Suppressor macrophage (primary cell): ENCODE data around the gene SPAG7.

Experiments
- DNase-seq, 4 experiments: peaks; one replicate each; pipeline ENCODE4 v3.0.0-alpha.2; 2020 to 2022

The SPAG7 gene

DNA sequence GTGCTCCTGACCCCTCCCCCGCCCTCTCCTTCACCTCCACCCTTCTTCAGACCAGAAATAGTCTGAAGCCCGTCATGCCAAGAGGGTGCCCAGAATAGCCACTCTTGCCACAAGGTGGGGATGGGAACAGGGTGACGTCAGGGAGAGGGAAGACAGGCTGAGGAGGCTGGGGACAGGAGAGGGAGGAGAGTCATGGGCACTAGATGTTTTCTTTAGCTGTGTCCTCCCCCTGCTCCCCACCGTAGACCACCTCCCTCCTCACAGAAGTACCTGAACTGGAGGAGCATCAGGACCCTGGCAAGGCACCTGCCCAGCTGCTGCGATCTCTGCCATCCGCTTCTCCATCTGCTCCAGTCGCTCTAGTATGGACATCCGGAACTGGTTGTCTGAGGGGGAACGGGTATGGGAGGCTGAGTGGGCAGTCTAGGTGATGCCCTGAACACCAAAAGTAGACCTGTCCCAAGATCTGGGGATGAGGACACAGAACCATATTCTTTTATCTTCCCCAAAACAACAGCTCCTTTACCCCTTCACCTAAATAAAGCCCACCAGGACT, 6.6 kb upstream of the SPAG7 start:
- peak in 1 of 4 experiments; percentile 12 for DNase-seq

DNA sequence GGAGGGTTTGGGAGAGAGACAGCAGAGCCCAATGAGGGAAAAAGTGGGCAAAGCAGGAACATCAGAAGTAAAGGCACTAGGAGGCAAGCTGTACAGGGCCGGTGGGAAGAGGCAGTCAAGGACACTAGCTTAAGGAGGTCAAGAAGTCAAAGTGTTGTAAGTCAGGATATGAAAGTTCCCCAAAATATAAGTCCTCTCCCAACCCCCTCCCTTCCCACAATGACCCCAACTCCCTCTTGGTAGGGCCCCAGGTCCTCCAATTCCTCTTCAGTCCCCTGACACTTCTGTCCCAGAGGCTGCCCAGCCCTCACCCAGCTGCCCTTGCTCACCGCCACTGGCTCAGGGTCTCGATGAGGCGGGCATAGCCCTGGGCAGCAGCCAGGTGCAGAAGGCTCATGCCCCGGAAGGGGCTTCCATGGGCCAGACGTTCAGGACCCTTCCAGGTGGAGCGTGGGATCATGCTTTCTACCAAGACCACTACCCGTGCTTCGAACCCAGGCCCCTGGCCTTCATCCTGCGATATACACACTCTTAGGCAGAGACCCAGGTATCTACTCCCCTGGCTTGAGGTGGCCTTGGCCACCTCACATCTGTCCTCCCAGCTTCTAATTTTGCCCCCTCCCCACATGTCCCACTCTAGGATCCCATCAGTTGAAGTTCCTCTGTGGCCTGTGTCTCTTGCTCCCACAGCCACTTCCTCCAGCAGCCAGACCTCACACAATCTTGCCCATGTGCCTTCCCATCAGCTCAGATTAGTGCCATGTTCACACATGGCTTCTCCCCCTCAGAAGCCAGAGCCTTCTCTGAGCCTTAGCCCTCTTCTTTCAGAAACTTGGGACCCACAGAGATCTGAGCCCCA, 5.9 kb upstream of the SPAG7 start:
- DNase-seq = peak; percentile 26 to 64 (median 59)

GRCh38 chr17:4972752-4973151, 5.1 kb upstream of the SPAG7 start:
- DNase-seq = no peak

DNA sequence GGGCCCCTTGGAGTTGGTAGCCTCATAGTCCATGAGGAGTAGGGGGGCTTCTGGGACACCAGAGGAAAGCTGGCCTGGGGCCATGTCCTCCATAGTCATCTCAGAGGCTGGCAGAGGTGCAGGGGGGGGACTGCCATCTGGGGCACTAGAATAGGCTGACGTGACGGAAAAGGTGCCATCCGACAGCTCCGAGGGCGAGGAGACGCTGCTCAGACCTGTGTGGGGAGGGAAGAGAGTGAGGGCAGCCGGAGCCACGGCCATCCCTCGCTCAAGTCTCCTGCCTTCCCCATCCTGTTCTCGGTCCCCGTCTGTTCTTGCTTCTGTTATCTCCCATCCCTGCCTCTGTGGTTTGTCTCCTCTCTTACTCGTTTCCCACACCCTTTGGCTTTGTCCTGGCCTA, 4.7 kb upstream of the SPAG7 start:
- DNase-seq = no peak

DNA sequence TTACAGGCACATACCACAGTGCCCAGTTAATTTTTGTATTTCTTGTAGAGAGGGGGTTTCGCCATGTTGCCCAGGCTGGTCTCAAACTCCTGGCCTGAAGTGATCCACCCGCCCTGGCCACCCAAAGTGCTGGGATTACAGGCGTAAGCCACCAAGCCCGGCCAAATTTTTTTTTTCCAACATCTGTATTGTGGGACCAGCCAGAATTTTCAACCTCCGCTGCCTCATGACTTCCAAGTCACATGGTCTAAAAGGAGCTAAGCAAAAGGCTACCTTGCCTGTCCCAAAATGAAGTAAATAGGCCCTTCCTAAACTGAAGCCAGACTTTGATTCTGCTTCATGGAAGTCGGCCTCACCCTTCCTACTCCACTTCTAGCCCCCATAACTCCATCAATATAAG, 4.2 kb upstream of the SPAG7 start:
- no peak for DNase-seq

GRCh38 chr17:4970273-4970672, 2.7 kb upstream of the SPAG7 start:
- no peak for DNase-seq

DNA sequence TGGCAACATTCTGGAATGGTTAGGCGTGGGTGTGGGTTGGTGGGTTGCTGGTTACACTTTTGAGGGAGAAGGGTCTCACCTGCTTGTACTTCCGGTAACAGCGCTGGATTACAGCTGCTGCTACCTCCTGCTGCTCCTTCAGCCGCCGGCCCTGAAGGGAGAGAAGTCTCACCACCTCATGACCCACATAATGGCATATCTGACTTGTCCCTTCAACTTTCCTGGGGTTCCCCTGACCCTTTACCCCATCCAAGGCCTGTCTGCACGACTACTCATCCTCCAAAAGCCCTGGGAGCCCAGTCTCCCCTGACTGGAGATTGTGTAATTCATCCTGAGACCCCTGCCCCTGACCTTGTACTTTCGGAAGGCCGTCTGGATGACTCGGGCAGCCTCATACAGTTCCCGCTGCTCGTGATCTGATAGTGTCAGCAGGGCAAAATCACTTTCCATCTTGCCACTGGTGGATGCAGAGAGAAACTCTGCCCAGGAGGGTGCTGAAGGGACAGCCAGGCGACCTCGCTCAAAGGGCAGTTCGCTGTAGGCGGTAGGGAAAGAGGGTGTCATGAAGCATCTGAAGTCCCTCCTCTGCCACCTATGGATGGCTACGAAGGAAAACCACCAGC, 2.0 kb upstream of the SPAG7 start:
- DNase-seq = peak in 2 of 4 experiments; percentile 43 to 45

DNA sequence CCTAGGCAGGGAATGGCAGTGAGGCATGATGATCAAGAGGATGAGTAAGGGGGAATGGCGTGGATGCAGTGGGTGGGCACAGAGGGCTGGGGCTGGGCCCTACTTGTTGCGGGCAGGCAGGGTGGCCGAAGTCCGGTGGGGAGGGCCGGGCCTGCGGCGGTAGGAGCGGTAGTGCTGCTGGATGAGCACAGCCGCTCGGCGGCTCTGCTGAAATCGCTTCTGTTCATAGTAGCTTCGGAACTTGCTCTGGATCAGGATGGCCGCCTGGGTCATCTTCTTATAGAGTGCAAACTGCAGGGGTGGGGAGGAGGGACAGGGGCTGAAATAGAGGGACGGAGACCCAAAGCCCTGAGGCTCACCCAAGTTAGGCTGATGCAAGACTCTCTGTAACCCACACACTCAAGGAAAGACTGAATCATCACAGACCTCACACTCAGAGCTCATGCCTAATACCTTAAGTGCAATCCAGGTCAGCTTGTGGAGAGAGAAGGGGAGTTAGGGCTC, 1.5 kb upstream of the SPAG7 start:
- peak; percentile 42 to 77 (median 62) for DNase-seq

DNA sequence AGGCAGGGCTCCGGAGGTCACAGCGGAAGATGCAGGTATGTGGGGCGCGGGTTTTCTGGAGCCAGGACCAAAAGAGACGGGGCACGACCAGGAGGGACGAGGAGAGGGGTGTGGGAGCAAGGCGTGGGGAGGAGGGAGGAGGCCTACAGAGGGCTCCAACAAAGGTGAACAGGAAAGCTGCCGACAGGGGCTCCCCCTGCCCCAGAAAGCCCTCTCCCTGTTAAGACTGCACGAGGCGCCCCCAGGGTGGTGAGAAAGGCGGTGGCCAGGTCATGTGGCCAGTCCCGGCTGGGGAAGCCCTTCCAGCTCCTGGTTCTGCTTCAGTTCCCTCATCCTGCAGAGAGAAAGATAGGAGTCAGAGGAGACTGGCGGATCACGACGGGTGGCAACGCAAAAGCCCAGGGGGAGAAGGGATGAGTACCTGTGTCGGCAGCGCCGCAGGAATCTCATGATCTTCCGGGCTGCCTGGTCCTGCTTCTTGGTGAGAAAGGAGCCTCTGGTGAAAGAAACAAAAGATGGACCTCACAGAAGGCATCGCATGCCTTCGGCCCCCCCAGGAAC, 949 bp upstream of the SPAG7 start:
- DNase-seq = peak in 3 of 4 experiments; percentile 35 to 69 (median 52)

- peak; percentile 98 to 100 (median 98) for DNase-seq
Measured at GRCh38 chr17:4966844-4967538, 626 bp downstream of the SPAG7 start.

DNA sequence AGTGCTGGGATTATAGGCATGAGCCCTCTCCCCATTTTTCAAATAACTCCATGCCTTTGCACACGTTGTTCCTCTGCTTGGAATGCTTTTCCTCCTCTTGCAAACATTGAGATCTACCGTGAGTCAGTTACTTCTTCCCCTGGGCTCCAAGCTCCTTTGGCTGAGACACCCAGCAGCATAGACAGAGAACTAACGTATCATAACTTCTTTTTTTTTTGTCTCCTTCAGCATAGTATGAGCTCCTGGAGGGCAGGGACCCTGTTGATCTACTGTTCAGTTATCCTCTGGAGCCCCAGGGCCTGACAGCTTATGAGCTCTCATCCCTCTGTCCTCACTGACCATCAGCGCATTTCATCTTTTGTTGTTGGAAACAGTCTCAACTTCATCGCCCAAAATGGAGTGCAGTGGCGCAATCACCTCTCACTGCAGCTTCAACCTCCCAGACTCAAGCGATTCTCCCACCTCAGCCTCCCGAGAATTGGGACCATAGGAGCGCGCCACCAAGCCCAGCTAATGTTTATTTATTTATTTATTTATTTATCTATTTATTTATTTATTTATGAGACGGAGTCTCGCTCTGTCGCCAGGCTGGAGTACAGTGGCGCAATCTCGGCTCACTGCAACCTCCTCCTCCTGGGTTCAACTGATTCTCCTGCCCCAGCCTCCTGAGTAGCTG, 2.2 kb downstream of the SPAG7 start:
- no peak for DNase-seq

DNA sequence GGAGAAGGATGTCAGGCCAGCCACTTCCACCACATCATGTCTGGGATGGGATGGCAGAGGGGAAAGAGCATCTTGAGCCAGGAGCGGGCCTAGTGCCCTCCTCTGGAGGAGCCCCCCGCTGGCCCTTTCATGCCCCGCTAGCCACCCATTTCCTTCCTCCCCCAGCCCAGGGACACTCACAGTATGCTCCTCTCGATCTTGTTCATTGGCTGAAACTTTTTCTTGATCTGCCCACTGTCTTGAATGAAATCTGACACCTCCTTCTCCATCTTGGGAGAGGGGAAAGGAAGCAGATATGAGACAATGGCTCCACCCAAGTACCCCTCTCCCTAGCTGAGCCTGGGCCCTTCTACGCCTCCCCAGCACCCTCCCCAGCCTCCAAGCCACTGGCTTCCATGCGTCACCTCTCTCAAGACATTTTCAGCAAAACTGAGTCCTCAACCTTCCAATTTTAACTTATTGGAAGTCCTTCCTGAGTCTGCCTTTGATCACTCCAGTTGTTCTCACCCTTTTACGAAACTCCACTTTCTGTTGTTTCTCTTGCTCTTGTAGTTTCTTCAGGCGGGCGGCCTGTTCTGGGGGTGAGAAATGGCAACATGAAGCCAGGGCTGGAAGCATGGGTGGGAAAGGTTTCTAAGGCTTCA, 7.2 kb downstream of the SPAG7 start:
- no peak for DNase-seq

GRCh38 chr17:4959261-4959965, 8.2 kb downstream of the SPAG7 start:
- no peak for DNase-seq

DNA sequence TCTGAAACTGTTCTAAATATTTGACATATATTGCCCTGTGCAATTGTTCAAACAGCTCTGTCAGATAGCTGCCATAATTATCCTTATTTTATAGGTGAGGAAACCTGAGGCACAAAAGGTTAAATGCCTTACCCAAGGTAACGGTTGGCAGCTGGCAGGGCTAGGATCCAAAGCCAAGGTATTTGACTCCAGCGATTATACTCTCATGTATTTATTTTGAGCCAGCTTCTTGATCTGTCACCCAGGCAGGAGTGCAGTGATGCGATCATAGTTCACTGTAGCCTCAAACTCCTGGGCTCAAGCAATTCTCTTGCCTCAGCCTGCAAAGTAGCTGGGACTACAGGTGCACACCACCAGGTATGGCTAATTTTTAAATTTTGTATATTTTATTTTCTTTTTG, 9.5 kb downstream of the SPAG7 start:
- no peak for DNase-seq

- peak; percentile 30 to 70 (median 41) for DNase-seq
Measured at GRCh38 chr17:4956493-4957061, 11.0 kb downstream of the SPAG7 start.

DNA sequence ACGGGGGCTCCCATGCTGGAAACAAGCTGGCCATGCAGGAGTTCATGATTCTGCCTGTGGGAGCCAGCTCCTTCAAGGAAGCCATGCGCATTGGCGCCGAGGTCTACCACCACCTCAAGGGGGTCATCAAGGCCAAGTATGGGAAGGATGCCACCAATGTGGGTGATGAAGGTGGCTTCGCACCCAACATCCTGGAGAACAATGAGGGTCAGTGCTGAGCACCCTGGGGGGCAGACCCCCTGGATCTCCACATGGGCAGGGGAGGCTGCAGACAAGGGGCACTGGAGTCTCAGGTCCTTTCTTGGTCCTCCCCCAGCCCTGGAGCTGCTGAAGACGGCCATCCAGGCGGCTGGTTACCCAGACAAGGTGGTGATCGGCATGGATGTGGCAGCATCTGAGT, 12.5 kb downstream of the SPAG7 start:
- no peak for DNase-seq

GRCh38 chr17:4953451-4953961, 14.1 kb downstream of the SPAG7 start:
- DNase-seq = no peak

- DNase-seq = no peak
Measured at GRCh38 chr17:4951486-4951885, 16.1 kb downstream of the SPAG7 start.

GRCh38 chr17:4950746-4951204, 16.8 kb downstream of the SPAG7 start, which contains the start of gene ENO3:
Gene ENO3, plus strand, starts transcription at chr17:4951119. Its CDS starts 711 bp downstream, at chr17:4951830.
- DNase-seq = no peak
